AML-193 (cell line): Measurements from ENCODE around the gene HDC.

Experiments used
- DNase-seq, 2 experiments: peaks; one replicate each; lab custom pipeline; 2025; lab: John Stamatoyannopoulos, UW

Gene HDC

GRCh38 chr15:50265620-50266019 lies at the start of gene HDC:
TSS of gene HDC (minus strand) at chr15:50265726. CDS start at chr15:50265623, 103 bp downstream.
- DNase-seq: no peak

- DNase-seq: no peak
Observed at GRCh38 chr15:50312636-50313035, 47.1 kb upstream of the HDC start.

- DNase-seq: no peak
Observed at GRCh38 chr15:50307799-50308198, 42.3 kb upstream of the HDC start.

DNA sequence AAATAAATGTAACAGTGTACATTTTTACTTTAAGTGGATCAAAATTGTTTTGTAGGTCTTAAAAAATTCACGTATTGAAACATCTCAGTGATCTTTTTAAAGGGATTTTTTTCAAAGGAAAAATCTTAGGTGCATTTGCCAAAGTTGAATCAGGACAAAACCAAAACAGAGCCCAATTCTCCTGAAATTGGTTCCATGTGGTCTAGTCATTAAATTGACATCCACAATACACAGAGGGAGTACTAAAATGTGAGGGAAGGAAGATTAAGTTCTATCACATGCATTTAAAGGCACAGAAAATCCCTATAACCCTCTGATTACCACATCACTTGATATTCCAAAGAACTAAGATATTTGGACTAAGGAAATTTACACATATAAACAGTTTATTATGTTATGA lies 39.3 kb upstream of the HDC start:
- no peak for DNase-seq

DNA sequence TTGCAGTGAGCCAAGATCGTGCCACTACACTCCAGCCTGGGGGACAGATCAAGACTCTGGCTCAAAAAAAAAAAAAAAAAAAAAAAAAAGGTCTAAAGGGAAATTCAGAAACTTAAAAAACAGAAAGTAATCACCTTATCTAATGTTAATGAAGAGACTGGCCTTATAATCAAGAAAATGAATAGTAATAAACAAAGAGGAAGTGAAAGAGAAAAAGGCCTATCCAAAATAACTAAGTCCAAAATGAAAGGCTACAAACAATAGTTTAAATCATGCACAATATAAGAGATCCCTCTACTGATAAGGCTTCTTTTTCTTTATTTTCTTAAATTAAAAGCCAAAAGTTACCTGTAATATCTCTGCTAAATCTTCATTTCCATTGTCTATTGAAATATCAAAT lies 37.1 kb upstream of the HDC start:
- DNase-seq: no peak

GRCh38 chr15:50298340-50298739 lies 32.8 kb upstream of the HDC start:
- DNase-seq: no peak

DNA sequence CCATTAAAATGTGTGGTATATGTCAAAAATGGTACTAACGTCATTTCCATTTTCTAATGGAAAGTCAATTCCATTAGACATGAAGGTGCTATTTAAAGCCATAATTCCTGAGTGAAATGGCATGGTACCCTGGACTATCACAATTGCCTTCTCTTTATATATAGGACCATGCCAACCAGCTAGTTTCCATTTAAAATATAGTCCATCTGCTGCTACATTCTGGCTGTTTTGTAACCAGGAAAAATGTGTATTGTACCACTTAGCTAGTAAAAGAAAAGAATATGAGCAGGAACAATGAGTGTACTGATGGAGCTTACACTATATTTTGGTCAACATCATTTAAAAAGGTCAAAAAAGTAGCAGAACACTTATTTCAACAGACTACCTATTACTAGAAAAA lies 30.4 kb upstream of the HDC start:
- no peak for DNase-seq

DNA sequence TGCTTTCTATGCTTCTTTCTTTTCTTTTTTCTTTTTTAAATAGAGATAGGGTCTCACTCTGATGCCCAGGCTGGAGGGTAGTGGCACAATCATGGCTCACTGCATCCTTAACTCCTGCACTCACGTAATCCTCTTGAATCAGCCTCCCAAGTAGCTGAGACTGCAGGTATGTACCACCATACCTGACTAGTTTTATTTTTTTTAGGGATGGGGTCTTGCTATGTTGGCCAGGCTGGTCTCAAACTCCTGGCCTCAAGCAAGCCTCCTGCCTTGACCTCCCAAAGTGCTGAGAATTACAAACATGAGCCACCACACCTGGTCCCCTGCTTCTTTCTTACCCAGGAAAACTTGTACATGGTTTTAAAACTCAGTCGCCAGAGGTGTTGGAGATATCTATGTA lies 24.2 kb upstream of the HDC start:
- DNase-seq: no peak

DNA sequence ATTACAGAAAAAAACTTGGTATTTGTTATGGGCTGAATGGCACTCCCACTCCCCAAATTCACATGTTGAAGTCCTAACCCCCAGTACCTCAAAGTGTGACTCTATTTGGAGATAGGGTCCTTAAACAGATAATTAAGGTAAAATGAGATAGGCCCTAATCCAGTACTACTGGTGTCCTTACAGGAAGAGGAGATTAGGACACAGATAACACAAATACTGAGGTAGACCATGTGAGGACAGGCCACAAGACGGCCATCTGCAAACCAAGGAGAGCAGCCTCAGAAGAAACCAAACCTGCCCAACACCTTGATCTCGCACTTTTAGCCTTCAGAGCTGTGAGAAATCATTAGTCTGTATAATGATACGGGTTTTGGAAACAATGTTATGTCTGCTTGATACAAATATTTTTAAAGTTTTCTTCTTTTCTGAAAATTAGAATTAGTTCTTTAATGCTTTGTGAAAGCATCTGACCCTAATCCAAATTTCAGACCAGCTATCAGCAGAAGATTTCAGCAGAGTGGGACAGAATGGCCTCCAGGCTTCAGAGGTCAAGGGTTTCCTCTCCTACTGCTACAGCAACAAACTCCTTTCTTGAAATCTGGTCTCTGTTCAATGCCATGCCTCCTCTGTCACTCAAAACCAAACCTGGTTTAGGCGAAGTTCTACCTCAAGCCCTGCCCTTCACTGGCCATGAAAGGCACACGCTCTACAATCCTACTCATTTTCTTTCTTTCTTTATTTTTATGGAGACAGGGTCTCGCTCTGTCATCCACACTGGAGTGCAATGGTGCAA lies 22.0 kb upstream of the HDC start:
- no peak for DNase-seq

DNA sequence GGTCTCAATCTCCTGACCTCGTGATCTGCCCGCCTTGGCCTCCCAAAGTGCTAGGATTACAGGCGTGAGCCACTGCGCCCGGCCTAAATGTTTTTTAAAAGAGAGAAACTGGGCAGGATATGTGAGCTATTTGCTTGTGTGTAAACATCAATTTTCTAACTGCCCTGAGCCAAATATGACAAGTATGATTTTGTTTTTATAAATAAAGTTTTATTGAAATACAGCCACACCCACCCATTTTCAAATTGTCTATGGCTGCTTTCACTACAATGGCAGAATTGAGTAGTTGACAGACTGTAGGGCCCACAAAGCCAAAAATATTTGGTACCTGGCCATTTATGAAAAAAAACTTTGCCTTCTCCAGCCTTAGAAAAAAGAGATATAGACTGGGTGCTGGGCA lies 15.9 kb upstream of the HDC start:
- DNase-seq: no peak

GRCh38 chr15:50280271-50280670 lies 14.7 kb upstream of the HDC start:
- no peak for DNase-seq

GRCh38 chr15:50278496-50278895 lies 13.0 kb upstream of the HDC start:
- peak; percentile 40 to 46 for DNase-seq

GRCh38 chr15:50277370-50277769 lies 11.8 kb upstream of the HDC start:
- peak; percentile 13 to 30 for DNase-seq

GRCh38 chr15:50275908-50276307 lies 10.4 kb upstream of the HDC start:
- DNase-seq: peak in 1 of 2 experiments; percentile 10

GRCh38 chr15:50275091-50275490 lies 9.6 kb upstream of the HDC start:
- no peak for DNase-seq

DNA sequence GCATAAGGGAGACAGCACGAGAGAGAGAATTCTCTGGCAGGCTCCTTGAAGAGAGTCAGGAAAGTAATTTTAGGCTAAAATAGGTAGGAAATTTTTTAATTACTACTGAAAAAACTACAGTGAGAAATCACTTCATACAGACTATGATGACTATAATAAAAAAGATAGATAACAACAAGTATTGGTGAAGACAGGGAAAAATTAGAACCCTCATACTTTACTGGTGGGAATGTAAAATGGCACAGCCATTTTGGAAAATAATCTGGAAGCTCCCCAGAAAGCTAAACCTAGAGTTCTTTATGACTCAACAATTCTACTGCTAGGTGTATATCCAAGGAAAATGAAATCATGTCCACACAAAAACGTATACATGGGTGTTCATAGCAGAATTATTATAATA lies 2.1 kb upstream of the HDC start:
- DNase-seq: no peak

- DNase-seq: no peak
Observed at GRCh38 chr15:50262533-50262932, 3.0 kb downstream of the HDC start.

- DNase-seq: no peak
Observed at GRCh38 chr15:50261981-50262380, 3.5 kb downstream of the HDC start.

GRCh38 chr15:50260969-50261496 lies 4.5 kb downstream of the HDC start:
- no peak for DNase-seq

- DNase-seq: no peak
Observed at GRCh38 chr15:50259276-50259675, 6.2 kb downstream of the HDC start.

GRCh38 chr15:50257924-50258323 lies 7.6 kb downstream of the HDC start:
- DNase-seq: peak; percentile 84 to 87

DNA sequence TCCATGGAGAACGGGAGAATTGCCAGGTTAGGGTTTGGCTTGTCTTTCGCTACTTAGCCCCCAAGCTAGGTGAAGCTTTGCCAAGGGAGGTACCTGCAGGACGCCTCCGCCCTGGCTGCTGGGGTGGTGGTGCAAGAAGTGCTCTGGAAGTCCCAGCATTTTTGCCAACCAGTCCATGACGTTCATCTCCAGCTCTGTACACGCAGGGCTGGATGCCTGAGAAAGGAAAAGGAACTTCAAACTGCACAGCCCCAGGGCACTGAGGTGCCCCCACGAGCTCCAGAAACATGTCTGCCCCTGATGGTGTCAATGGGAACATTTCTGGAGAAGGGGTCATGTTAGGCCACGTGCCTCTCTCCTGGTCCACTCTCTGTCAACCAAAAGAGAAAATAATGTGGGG lies 8.2 kb downstream of the HDC start:
- no peak for DNase-seq

- no peak for DNase-seq
Observed at GRCh38 chr15:50256188-50257041, 9.1 kb downstream of the HDC start.
